K562 (cell line): ENCODE results near the gene PDCD11. TPM values are rescaled to one million over a fixed set of nuclear protein-coding genes. Genes with fewer than 3 reads are reported as not detected.

Experiments used
- ELF1 ChIP-seq: fragments of 200-800 bp; sonication (Bioruptor generic); IDR thresholded peaks from 2 replicates; pipeline ENCODE4 v1.6.1; 2016; ENCODE audit warnings: missing genetic modification characterization, missing compliant biosample characterization
- EZH2 ChIP-seq: IDR thresholded peaks from 2 replicates; pipeline ENCODE4 v1.6.1; 2012; ENCODE audit warnings: low read depth, mild to moderate bottlenecking, inconsistent platforms, low read length, borderline replicate concordance
- HLTF ChIP-seq: fragments of 450-650 bp; IDR thresholded peaks from 2 replicates; pipeline ENCODE4 v1.6.1; 2016
- HOMEZ ChIP-seq: fragments of 250-450 bp; sonication (Bioruptor Pico); IDR thresholded peaks from 2 replicates; pipeline ENCODE4 v1.4.0; 2020; ENCODE audit warnings: mild to moderate bottlenecking, moderate library complexity
- KHSRP ChIP-seq: fragments of 450-650 bp; IDR thresholded peaks from 2 replicates; pipeline ENCODE4 v1.6.1; 2017
- MTA3 ChIP-seq: fragments of 450-650 bp; formaldehyde crosslinking; IDR thresholded peaks from 2 replicates; pipeline ENCODE4 v1.6.1; 2017; ENCODE audit warnings: mild to moderate bottlenecking, borderline replicate concordance
- NEUROD1 ChIP-seq: fragments of 150-350 bp; IDR thresholded peaks from 2 replicates; pipeline ENCODE4 v1.6.1; 2014; ENCODE audit warnings: borderline replicate concordance, low read length, low read depth; ENCODE audit not compliant: partially characterized antibody
- NR2F6 ChIP-seq: fragments of 450-650 bp; formaldehyde crosslinking; IDR thresholded peaks from 2 replicates; pipeline ENCODE4 v1.4.0; 2020; ENCODE audit warnings: mild to moderate bottlenecking
- ZNF518B ChIP-seq: fragments of 250-450 bp; sonication (Bioruptor Pico); IDR thresholded peaks from 2 replicates; pipeline ENCODE4 v1.5.0; 2021; ENCODE audit warnings: mild to moderate bottlenecking, moderate library complexity
- polyA plus RNA-seq, 8 experiments: library from polyadenylated mRNA; depleted of rRNA in 4 of 8; stranded (reverse) in 5 of 8; unstranded in 3 of 8; fragments of >200 nt; fragmentation: Nextera tagmentation in 2 of 8; fragmentation: Illumina TruSeq in 1 of 8; extraction: Ambion mirVana in 2 of 8; extraction: Trizol in 1 of 8; gene quantifications; 2 replicates each; pipeline versions ENCODE4 v1.2.1 to v1.2.3, GENCODE V29; 2011 to 2014; ENCODE audit warnings: inconsistent platforms in 1 of 8, missing spikeins in 1 of 8
- total RNA-seq, 7 experiments: library from RNA; depleted of rRNA in 6 of 7; stranded (reverse); fragments of >200 nt in 6 of 7; fragmentation: Illumina TruSeq in 2 of 7; extraction: Trizol in 2 of 7; gene quantifications; 2 replicates each; pipeline versions ENCODE4 v1.2.1 to v1.2.3, GENCODE V29; 2011 to 2021; ENCODE audit warnings: low replicate concordance in 1 of 7

PDCD11 gene
- total and polyA plus RNA-seq, 9 of the 15 experiments (the other 6 are each of a cell fraction or from before 2014, with no cell fraction given): 14.8 to 73.8 (median 50.0) TPM

- TF ChIP-seq ZNF518B (CRISPR knock-in tag): no peak
- TF ChIP-seq EZH2: no peak
- no peak for TF ChIP-seq NR2F6
- no peak for TF ChIP-seq KHSRP
- TF ChIP-seq ELF1 (tag): no peak
- TF ChIP-seq HLTF: no peak
- no peak for TF ChIP-seq HOMEZ (CRISPR knock-in tag)
- no peak for TF ChIP-seq MTA3
- no peak for TF ChIP-seq NEUROD1
- TF ChIP-seq, all 486 proteins: peak for 0
Observed at GRCh38 chr10:103466734-103467133, 70.3 kb downstream of the PDCD11 start (continued).
